Panc1 (cell line): Measurements from ENCODE around the gene UROC1. TPM values are rescaled to one million over a fixed set of nuclear protein-coding genes. Genes with fewer than 3 reads are reported as not detected.

Source experiments
- ATAC-seq: fragments of 200-7000 bp; cut with Tn5 transposase; 2 replicates; pipeline ENCODE4 v1.9.1; 2020; ENCODE audit warnings: mild to moderate bottlenecking, moderate library complexity
- BruUV-seq: library from RNA; stranded (reverse); fragments of 400-500 nt; replicated peaks from 2 replicates; lab custom pipeline; 2021; lab: Mats Ljungman, UMichigan
- CTCF ChIA-PET: fragments of 300-600 bp; sonication (Branson Sonifier 250); formaldehyde crosslinking; loops from one replicate; lab custom pipeline; 2022; ENCODE audit warnings: antibody characterized with exemption; lab: Charles Lee
- POLR2A ChIA-PET: fragments of 300-600 bp; sonication (Branson Sonifier 250); formaldehyde crosslinking; loops from one replicate; lab custom pipeline; 2022; ENCODE audit warnings: antibody characterized with exemption; lab: Charles Lee
- DNase-seq: peaks from one replicate; pipeline ENCODE4 v3.0.0-alpha.2; 2010; ENCODE audit warnings: low read depth, low spot score
- H3K27ac ChIP-seq: 2 replicates; pipeline ENCODE4 v1.5.1; 2011; ENCODE audit warnings: mild to moderate bottlenecking, low read length, inconsistent platforms
- H3K27me3 ChIP-seq: fragments of 200-500 bp; sonication (Bioruptor generic); 2 replicates; pipeline ENCODE4 v1.6.0; 2014; ENCODE audit warnings: low read length, inconsistent platforms; ENCODE audit not compliant: control insufficient read depth, insufficient read depth
- H3K36me3 ChIP-seq: fragments of 200-500 bp; sonication (Bioruptor generic); 2 replicates; pipeline ENCODE4 v1.5.1; 2014; ENCODE audit warnings: inconsistent platforms, mild to moderate bottlenecking, low read length, moderate library complexity; ENCODE audit not compliant: control insufficient read depth, insufficient read depth
- H3K4me1 ChIP-seq: 2 replicates; pipeline ENCODE4 v1.5.1; 2011; ENCODE audit warnings: inconsistent platforms, mild to moderate bottlenecking, low read length, moderate library complexity; ENCODE audit not compliant: control insufficient read depth, insufficient read depth
- H3K4me3 ChIP-seq, 2 experiments: 2 replicates each; pipeline ENCODE4 v1.5.1; 2011 to 2012; ENCODE audit warnings: low read depth in 2 of 2, low read length in 2 of 2, mild to moderate bottlenecking in 2 of 2, inconsistent platforms in 1 of 2, moderate library complexity in 1 of 2
- H3K9me3 ChIP-seq: fragments of 200-500 bp; sonication (Bioruptor generic); 2 replicates; pipeline ENCODE4 v1.5.1; 2014; ENCODE audit warnings: low read depth, mild to moderate bottlenecking, inconsistent platforms, low read length, moderate library complexity; ENCODE audit not compliant: control insufficient read depth, insufficient read depth
- CTCF ChIP-seq: fragments of 450-650 bp; IDR thresholded peaks from 2 replicates; pipeline ENCODE4 v1.5.1; 2017; ENCODE audit warnings: mild to moderate bottlenecking
- POLR2AphosphoS5 ChIP-seq: IDR thresholded peaks from 2 replicates; pipeline ENCODE4 v1.6.1; 2012; ENCODE audit warnings: mild to moderate bottlenecking, low read depth, low read length, moderate library complexity
- SIN3A ChIP-seq: IDR thresholded peaks from 2 replicates; pipeline ENCODE4 v1.6.1; 2012; ENCODE audit warnings: low read depth, mild to moderate bottlenecking, low read length, moderate library complexity, borderline replicate concordance; ENCODE audit not compliant: insufficient read depth
- TCF7L2 ChIP-seq: IDR thresholded peaks from 2 replicates; pipeline ENCODE4 v1.6.1; 2011; ENCODE audit warnings: mild to moderate bottlenecking, low read depth, low read length, inconsistent platforms
- in situ Hi-C: cut with HindIII; loops from 2 replicates; pipeline ENCODE4 v1.10.0; 2016; ENCODE audit warnings: low sequenced_read_pairs, low pct_unique_long_range_greater_than_20kb
- intact Hi-C: fragments of 100-400 bp; cut with micrococcal nuclease; formaldehyde crosslinking; loops from one replicate; pipeline ENCODE4 v1.10.0; 2022; ENCODE audit not compliant: unreplicated experiment
- total RNA-seq: library from RNA; stranded (reverse); gene quantifications from one replicate; pipeline ENCODE4 v1.2.1, GENCODE V29; 2021; ENCODE audit not compliant: unreplicated experiment
- TF ChIP-seq, protein P1 (sequence below), 2 experiments: IDR thresholded peaks; 2 replicates each; pipeline ENCODE4 v1.6.1; 2011 to 2012; ENCODE audit warnings: low read depth in 2 of 2, control low read depth in 1 of 2, low read length in 1 of 2, mild to moderate bottlenecking in 1 of 2, moderate library complexity in 1 of 2; ENCODE audit not compliant: insufficient read depth in 1 of 2

Gene UROC1
- total RNA-seq, 1 experiment from 2014 or later = not detected

DNA sequence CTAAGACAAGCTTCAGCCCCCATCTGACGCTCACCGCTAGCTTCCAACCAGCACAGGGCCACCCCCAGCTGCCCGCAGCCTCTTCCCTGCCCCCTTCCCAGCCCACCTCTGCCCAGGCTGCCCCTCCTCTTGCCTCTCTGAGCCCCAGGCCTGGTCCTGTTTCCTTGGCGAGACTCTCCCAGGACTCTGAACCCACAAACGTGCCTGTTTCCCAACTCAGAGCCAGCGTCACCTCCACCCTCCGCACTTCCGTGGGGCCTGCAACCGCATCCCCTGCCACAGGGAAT lies 76.9 kb downstream of the UROC1 start:
- H3K9me3 ChIP-seq = no peaks in the 10 kb centered on the region
- no peaks in the 10 kb centered on the region for H3K36me3 ChIP-seq
- intact Hi-C loops = no loop called here
- H3K4me1 ChIP-seq = no peaks in the 10 kb centered on the region
- H3K27me3 ChIP-seq = no peaks in the 10 kb centered on the region
- no peak overlapping the region for H3K4me3 ChIP-seq
- H3K27ac ChIP-seq = no peak overlapping the region
- in situ Hi-C loops = no loop called here
- no peak for TF ChIP-seq CTCF
- TF ChIP-seq, protein P1, sequence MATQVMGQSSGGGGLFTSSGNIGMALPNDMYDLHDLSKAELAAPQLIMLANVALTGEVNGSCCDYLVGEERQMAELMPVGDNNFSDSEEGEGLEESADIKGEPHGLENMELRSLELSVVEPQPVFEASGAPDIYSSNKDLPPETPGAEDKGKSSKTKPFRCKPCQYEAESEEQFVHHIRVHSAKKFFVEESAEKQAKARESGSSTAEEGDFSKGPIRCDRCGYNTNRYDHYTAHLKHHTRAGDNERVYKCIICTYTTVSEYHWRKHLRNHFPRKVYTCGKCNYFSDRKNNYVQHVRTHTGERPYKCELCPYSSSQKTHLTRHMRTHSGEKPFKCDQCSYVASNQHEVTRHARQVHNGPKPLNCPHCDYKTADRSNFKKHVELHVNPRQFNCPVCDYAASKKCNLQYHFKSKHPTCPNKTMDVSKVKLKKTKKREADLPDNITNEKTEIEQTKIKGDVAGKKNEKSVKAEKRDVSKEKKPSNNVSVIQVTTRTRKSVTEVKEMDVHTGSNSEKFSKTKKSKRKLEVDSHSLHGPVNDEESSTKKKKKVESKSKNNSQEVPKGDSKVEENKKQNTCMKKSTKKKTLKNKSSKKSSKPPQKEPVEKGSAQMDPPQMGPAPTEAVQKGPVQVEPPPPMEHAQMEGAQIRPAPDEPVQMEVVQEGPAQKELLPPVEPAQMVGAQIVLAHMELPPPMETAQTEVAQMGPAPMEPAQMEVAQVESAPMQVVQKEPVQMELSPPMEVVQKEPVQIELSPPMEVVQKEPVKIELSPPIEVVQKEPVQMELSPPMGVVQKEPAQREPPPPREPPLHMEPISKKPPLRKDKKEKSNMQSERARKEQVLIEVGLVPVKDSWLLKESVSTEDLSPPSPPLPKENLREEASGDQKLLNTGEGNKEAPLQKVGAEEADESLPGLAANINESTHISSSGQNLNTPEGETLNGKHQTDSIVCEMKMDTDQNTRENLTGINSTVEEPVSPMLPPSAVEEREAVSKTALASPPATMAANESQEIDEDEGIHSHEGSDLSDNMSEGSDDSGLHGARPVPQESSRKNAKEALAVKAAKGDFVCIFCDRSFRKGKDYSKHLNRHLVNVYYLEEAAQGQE (IDR thresholded peaks at IDR 0.05; ENCODE audit: insufficient read depth in 1 of 2, low read depth in 2 of 2, low read length in 1 of 2) = no peak
- TF ChIP-seq POLR2AphosphoS5 = no peak
- no peak for TF ChIP-seq SIN3A
- TF ChIP-seq TCF7L2 = no peak
- ChIA-PET POLR2A (no interaction called here), CTCF (no interaction called here)
- no TSS peak for BruUV-seq
- DNase-seq (no peak), ATAC-seq (no peak)

- Histone ChIP-seq H3K4me1 (no peaks in the 10 kb centered on the region), H3K9me3 (no peaks in the 10 kb centered on the region), H3K27ac (no peak overlapping the region), H3K27me3 (no peaks in the 10 kb centered on the region), H3K4me3 (no peak overlapping the region), H3K36me3 (no peaks in the 10 kb centered on the region)
- TF ChIP-seq POLR2AphosphoS5 = no peak
- TF ChIP-seq TCF7L2 = no peak
- no peak for TF ChIP-seq CTCF
- TF ChIP-seq, protein P1 (IDR thresholded peaks at IDR 0.05; ENCODE audit: insufficient read depth in 1 of 2, low read depth in 2 of 2, low read length in 1 of 2) = no peak
- TF ChIP-seq SIN3A = no peak
- ATAC-seq (no peak), DNase-seq (no peak)
- intact Hi-C loops = no loop called here
- in situ Hi-C loops = no loop called here
- ChIA-PET CTCF (no interaction called here), POLR2A (no interaction called here)
- no TSS peak for BruUV-seq
Observed at GRCh38 chr3:126439968-126440708, 77.4 kb downstream of the UROC1 start.
